Gastrocnemius medialis (tissue), 4 donors: ENCODE results near the gene KMT2E.

ENCODE experiments used
- POLR2A ChIP-seq, 2 donors: fragments of 450-650 bp; IDR thresholded peaks; one replicate each; pipeline ENCODE4 v1.6.1; 2017; ENCODE audit warnings: antibody characterized with exemption in 2 of 2, mild to moderate bottlenecking in 2 of 2, moderate library complexity in 2 of 2
- TF ChIP-seq, protein P1 (sequence below), 5 experiments: fragments of 450-650 bp in 3 of 5; fragments of 200-600 bp in 2 of 5; sonication (generic) in 2 of 5; IDR thresholded peaks in 4 of 5; conservative IDR thresholded peaks in 1 of 5; 1 replicate in 4 of 5; 2 replicates in 1 of 5; pipeline ENCODE4 v1.5.1; 2016 to 2019; ENCODE audit warnings: antibody characterized with exemption in 5 of 5, mild to moderate bottlenecking in 3 of 5, moderate library complexity in 3 of 5

DNA sequence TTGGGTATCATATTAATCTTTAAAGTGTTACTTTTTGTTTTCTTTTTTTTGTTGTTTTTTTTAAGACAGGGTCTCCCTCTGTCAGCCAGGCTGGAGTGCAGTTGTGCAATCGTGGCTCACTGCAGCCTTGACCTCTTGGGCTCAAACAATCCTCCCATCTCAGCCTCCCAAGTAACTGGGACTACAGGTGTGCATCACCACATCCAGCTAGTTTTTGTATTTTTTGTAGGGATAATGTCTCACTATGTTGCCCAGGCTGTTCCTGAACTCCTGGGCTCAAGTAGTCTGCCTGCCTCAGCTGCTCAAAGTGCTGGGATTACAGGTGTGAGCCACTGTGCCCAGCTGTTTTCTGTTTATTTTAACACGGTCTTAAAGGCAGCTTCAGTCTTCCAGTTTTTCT, 23.3 kb downstream of the KMT2E start:
- TF ChIP-seq, protein P1, sequence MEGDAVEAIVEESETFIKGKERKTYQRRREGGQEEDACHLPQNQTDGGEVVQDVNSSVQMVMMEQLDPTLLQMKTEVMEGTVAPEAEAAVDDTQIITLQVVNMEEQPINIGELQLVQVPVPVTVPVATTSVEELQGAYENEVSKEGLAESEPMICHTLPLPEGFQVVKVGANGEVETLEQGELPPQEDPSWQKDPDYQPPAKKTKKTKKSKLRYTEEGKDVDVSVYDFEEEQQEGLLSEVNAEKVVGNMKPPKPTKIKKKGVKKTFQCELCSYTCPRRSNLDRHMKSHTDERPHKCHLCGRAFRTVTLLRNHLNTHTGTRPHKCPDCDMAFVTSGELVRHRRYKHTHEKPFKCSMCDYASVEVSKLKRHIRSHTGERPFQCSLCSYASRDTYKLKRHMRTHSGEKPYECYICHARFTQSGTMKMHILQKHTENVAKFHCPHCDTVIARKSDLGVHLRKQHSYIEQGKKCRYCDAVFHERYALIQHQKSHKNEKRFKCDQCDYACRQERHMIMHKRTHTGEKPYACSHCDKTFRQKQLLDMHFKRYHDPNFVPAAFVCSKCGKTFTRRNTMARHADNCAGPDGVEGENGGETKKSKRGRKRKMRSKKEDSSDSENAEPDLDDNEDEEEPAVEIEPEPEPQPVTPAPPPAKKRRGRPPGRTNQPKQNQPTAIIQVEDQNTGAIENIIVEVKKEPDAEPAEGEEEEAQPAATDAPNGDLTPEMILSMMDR (IDR thresholded peaks at IDR 0.05 in 4 of 5, conservative IDR thresholded peaks at IDR 0.05 in 1 of 5): no peak
- TF ChIP-seq POLR2A (IDR thresholded peaks at IDR 0.05): no peak
